ENCODE data around the gene ADAMTS14. TPM values are rescaled to one million over a fixed set of nuclear protein-coding genes. Genes with fewer than 3 reads are reported as not detected.

ADAMTS14 gene
- polyA plus RNA-seq, 1 donor (not counting 4 experiments of a cell fraction or from before 2014, with no cell fraction given) = 0.09 TPM

DNA sequence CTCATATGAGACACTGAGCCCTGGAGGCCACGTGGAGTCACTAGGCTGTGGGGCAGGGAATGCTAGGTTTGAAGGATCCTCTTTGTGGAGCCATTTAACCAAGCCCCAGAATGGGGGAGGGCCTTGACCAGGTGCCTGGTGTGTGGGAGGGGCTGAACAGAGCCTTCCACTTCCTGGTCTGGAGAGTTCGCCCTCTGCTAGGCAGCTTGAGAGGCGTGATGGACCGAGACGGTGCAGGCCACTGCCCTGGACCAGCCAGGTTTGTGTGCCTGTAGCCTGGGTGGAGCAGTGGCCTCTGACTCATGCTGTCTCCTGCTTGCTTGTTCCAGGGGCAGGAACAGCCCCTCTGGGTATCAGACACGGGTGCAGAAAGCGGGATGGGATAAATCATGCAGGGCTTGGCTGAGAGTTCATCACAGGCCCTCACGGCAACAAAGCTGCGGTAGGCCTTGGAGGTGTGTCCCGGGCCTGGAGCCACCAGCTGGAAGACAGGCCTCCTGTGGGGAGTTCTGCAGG is 27.4 kb downstream of the ADAMTS14 start:
- H3K4me1 ChIP-seq (ENCODE audit: control insufficient read depth, extremely low read depth, insufficient read depth, low read length) = peaks cover 9% of the 10 kb centered on the region
- H3K4me2 ChIP-seq (ENCODE audit: control insufficient read depth, extremely low read depth, insufficient read depth, low read depth, low read length) = no peak overlapping the region
- no peak overlapping the region for H3K9ac ChIP-seq (ENCODE audit: control insufficient read depth, extremely low read depth, insufficient read depth, low read length)
- DNase-seq (ENCODE audit: low read depth, low spot score) = peak; percentile 30
- H3K27ac ChIP-seq (ENCODE audit: control insufficient read depth, insufficient read depth, low read length) = no peak overlapping the region
- peak; percentile 63 for FAIRE-seq
- dilution Hi-C loops (cut with MboI; ENCODE audit: extremely low pct_ligation_motif_present, low sequenced_read_pairs) = no loop called here
- H2AFZ ChIP-seq (ENCODE audit: control insufficient read depth, low read length) = peak overlapping the region; percentile 43
- H3K79me2 ChIP-seq (ENCODE audit: control insufficient read depth, insufficient read depth, low read length) = no peaks in the 10 kb centered on the region
- H3K9me3 ChIP-seq (ENCODE audit: control insufficient read depth, low read depth, low read length) = no peaks in the 10 kb centered on the region
- H3K4me3 ChIP-seq (ENCODE audit: control insufficient read depth in 2 of 3, extremely low read depth in 1 of 3, insufficient read depth in 2 of 3, low read depth in 1 of 3, low read length in 3 of 3) = no peak overlapping the region
- H3K36me3 ChIP-seq (ENCODE audit: control insufficient read depth in 2 of 2, extremely low read depth in 1 of 2, insufficient read depth in 2 of 2, low read length in 2 of 2) = no peaks in the 10 kb centered on the region
- peaks cover 18% of the 10 kb centered on the region for H3K27me3 ChIP-seq (ENCODE audit: control insufficient read depth, extremely low read depth, insufficient read depth, low read length)
- H4K20me1 ChIP-seq (ENCODE audit: control insufficient read depth, extremely low read depth, insufficient read depth, low read length) = no peaks in the 10 kb centered on the region
- no peaks in the 10 kb centered on the region for H3K9me1 ChIP-seq (ENCODE audit: control insufficient read depth, extremely low read depth, insufficient read depth, low read length)
- no peak for TF ChIP-seq EZH2 (IDR thresholded peaks at IDR 0.05; ENCODE audit: low read length)
- TF ChIP-seq, protein P1, sequence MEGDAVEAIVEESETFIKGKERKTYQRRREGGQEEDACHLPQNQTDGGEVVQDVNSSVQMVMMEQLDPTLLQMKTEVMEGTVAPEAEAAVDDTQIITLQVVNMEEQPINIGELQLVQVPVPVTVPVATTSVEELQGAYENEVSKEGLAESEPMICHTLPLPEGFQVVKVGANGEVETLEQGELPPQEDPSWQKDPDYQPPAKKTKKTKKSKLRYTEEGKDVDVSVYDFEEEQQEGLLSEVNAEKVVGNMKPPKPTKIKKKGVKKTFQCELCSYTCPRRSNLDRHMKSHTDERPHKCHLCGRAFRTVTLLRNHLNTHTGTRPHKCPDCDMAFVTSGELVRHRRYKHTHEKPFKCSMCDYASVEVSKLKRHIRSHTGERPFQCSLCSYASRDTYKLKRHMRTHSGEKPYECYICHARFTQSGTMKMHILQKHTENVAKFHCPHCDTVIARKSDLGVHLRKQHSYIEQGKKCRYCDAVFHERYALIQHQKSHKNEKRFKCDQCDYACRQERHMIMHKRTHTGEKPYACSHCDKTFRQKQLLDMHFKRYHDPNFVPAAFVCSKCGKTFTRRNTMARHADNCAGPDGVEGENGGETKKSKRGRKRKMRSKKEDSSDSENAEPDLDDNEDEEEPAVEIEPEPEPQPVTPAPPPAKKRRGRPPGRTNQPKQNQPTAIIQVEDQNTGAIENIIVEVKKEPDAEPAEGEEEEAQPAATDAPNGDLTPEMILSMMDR (optimal IDR thresholded peaks at IDR 0.05 in 1 of 3, IDR thresholded peaks at IDR 0.05 in 1 of 3, conservative IDR thresholded peaks at IDR 0.05 in 1 of 3; ENCODE audit: extremely low read depth in 1 of 3, insufficient read depth in 2 of 3, low read length in 3 of 3) = no peak

DNA sequence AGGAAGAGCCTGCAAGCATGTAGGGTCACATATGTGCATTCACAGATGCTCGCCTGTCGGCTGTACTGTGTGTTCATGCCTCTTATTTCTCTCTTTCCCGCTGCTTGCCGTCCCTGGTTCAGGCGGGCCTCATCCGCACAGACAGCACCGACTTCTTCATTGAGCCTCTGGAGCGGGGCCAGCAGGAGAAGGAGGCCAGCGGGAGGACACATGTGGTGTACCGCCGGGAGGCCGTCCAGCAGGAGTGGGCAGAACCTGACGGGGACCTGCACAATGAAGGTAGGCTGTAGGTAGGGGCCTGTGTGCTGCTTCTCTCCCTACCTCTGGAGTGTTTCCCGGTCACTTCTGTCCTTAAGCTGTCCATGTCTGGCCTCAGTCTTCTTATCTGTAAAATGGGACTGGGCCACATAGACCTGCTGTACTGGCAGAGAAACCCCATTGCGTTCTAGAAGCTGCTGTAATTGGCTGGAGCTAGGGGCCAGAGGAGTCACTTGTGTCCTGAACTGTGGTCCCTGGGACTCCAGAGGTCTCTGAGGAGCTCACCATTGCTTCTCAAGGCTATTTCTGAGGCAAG is 30.0 kb downstream of the ADAMTS14 start:
- no peak overlapping the region for H3K27ac ChIP-seq (ENCODE audit: control insufficient read depth, insufficient read depth, low read length)
- H3K9me3 ChIP-seq (ENCODE audit: control insufficient read depth, low read depth, low read length) = no peaks in the 10 kb centered on the region
- H3K9me1 ChIP-seq (ENCODE audit: control insufficient read depth, extremely low read depth, insufficient read depth, low read length) = no peaks in the 10 kb centered on the region
- H3K27me3 ChIP-seq (ENCODE audit: control insufficient read depth, extremely low read depth, insufficient read depth, low read length) = peaks cover 12% of the 10 kb centered on the region
- FAIRE-seq (no peak), DNase-seq (ENCODE audit: low read depth, low spot score) (no peak)
- H4K20me1 ChIP-seq (ENCODE audit: control insufficient read depth, extremely low read depth, insufficient read depth, low read length) = no peaks in the 10 kb centered on the region
- H3K79me2 ChIP-seq (ENCODE audit: control insufficient read depth, insufficient read depth, low read length) = no peaks in the 10 kb centered on the region
- no peaks in the 10 kb centered on the region for H3K36me3 ChIP-seq (ENCODE audit: control insufficient read depth in 2 of 2, extremely low read depth in 1 of 2, insufficient read depth in 2 of 2, low read length in 2 of 2)
- peaks cover 9% of the 10 kb centered on the region for H3K4me1 ChIP-seq (ENCODE audit: control insufficient read depth, extremely low read depth, insufficient read depth, low read length)
- TF ChIP-seq, protein P1 (optimal IDR thresholded peaks at IDR 0.05 in 1 of 3, IDR thresholded peaks at IDR 0.05 in 1 of 3, conservative IDR thresholded peaks at IDR 0.05 in 1 of 3; ENCODE audit: extremely low read depth in 1 of 3, insufficient read depth in 2 of 3, low read length in 3 of 3) = no peak
- no peak for TF ChIP-seq EZH2 (IDR thresholded peaks at IDR 0.05; ENCODE audit: low read length)
- no peak overlapping the region for H3K4me3 ChIP-seq (ENCODE audit: control insufficient read depth in 2 of 3, extremely low read depth in 1 of 3, insufficient read depth in 2 of 3, low read depth in 1 of 3, low read length in 3 of 3)
- H2AFZ ChIP-seq (ENCODE audit: control insufficient read depth, low read length) = no peak overlapping the region
- H3K4me2 ChIP-seq (ENCODE audit: control insufficient read depth, extremely low read depth, insufficient read depth, low read depth, low read length) = no peak overlapping the region
- H3K9ac ChIP-seq (ENCODE audit: control insufficient read depth, extremely low read depth, insufficient read depth, low read length) = no peak overlapping the region
- dilution Hi-C loops (cut with MboI; ENCODE audit: extremely low pct_ligation_motif_present, low sequenced_read_pairs) = no loop called here
